Keratinocyte (primary cell): ENCODE data around the gene S100A1.
A peak's percentile ranks its signal among the peaks of the same experiment; 100 is the strongest.

Experiments used
- CTCF ChIP-seq, 3 experiments: IDR thresholded peaks in 1 of 3; conservative IDR thresholded peaks in 1 of 3; optimal IDR thresholded peaks in 1 of 3; 2 replicates in 2 of 3; 3 replicates in 1 of 3; pipeline versions ENCODE3 to v1.5.1; 2011; ENCODE audit warnings: low read length in 3 of 3, mild to moderate bottlenecking in 3 of 3, moderate library complexity in 2 of 3, control low read depth in 1 of 3, inconsistent platforms in 1 of 3; ENCODE audit not compliant: insufficient read depth in 2 of 3; ENCODE audit errors: extremely low read depth in 1 of 3
- EZH2 ChIP-seq: IDR thresholded peaks from one replicate; pipeline ENCODE4 v1.6.1; 2012; ENCODE audit warnings: inconsistent platforms, mild to moderate bottlenecking, low read length, moderate library complexity

- TF ChIP-seq CTCF (optimal IDR thresholded peaks at IDR 0.05 in 1 of 3, IDR thresholded peaks at IDR 0.05 in 1 of 3, conservative IDR thresholded peaks at IDR 0.05 in 1 of 3; ENCODE audit: extremely low read depth in 1 of 3, insufficient read depth in 2 of 3, low read length in 3 of 3) = peak in 1 of 3 experiments; percentile 35
- no peak for TF ChIP-seq EZH2
Observed at GRCh38 chr1:153627715-153628626, at the start of gene S100A1.
